AG08396 (cell line): ENCODE data around the gene ASS1.

Source experiments
- DNase-seq: peaks from one replicate; pipeline ENCODE4 v3.0.0; 2012; ENCODE audit warnings: low spot score, mixed read lengths

ASS1 gene

GRCh38 chr9:130498298-130498917 lies 53.6 kb downstream of the ASS1 start:
- DNase-seq: no peak

DNA sequence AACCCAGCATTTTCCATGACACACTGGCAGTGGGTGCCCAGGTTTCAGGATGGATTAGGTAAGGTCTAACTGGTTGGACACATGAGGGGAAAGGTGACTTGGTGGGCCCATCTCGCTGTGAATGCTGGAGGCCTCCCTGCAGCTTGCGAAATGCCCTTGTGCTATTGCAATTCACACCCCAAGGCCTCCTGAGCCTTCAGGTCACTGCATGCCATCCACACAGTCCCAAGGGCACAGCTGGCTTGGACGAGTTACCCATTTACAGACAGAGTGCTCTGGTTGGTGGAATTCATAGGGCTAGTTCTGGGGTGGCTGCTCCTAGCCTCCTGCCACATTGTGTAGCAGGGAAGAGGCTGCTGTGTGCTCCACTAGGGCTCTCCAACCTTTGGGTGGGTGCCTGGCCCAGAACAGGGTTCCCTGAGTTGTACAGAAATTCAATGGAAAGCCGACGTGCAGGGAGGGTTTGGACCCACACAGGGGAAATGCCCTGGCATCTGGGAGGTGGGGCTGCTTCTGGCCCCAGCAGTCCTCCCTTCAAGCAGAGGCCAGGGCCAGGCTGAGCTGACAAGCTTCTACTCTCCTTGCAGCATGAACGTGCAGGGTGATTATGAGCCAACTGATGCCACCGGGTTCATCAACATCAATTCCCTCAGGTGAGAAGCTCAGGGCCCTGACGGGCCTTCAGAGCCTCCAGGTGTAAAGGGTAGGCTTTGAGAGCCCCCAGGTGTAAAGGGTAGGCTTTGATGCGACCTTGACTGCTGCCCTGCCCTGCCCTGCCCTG lies 54.3 kb downstream of the ASS1 start:
- no peak for DNase-seq

- no peak for DNase-seq
Measured at GRCh38 chr9:130499804-130500263, 55.1 kb downstream of the ASS1 start.

- no peak for DNase-seq
Measured at GRCh38 chr9:130500340-130501180, 55.8 kb downstream of the ASS1 start.

DNA sequence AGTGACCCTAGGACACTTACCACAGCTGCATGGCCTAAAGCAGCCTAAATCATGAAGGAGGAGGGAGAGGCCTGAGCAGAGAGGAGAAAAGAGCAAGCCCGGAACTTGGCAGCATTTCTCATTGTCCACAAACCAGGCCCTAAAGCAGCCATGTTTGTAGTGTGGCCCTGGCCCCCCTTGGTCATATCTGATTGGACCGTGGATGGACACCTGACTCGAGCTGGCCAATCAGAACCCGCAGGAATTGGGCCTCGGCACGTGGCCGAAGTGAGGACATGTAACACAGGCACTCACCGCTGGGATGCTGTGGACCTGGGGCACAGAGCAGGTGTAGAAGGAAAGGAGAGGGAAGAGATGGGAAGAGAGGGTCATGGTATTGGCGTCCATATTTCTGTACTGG lies 56.9 kb downstream of the ASS1 start:
- no peak for DNase-seq

GRCh38 chr9:130508218-130508617 lies 63.5 kb downstream of the ASS1 start:
- no peak for DNase-seq

DNA sequence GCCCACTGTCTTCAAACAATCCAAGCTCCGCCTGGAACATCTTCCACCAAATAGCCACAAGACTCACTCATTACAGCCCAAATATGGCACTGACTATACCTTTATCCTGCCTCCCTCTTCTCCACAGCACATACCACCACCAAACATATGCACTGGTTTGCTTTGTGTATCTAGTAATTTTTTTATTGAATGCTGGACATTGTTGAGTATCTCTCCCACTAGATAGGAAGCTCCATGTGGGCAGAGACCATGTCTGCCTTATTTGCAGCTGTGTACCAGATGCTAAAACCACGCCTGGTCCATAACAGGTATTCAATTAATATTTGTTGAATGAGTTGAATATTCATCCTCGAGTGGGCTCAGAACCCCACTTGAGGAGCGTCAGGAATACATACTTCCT lies 67.4 kb downstream of the ASS1 start:
- no peak for DNase-seq

GRCh38 chr9:130513078-130513477 lies 68.3 kb downstream of the ASS1 start:
- DNase-seq: no peak

GRCh38 chr9:130518233-130518632 lies 73.5 kb downstream of the ASS1 start:
- no peak for DNase-seq

- DNase-seq: no peak
Measured at GRCh38 chr9:130518943-130519799, 74.4 kb downstream of the ASS1 start.

- DNase-seq: no peak
Measured at GRCh38 chr9:130519927-130520326, 75.2 kb downstream of the ASS1 start.

DNA sequence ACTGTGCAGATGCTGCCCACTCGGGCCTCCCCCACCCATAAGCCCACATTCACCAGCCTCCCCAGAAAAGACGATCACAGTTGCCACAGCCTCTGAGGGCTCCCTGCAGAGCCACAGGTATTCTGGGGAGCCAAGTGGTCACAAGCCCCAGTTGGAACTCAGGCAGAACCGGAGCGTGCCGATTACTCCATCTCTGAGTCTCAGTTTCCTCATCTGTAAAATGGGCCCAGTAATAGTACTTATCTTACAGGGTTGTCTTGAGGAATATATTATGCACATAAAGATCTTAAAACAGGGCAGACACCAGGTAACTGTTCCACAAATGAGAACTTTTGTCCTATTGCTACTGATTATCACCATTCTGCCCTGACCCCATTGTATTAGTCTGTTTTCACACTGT lies 77.0 kb downstream of the ASS1 start:
- no peak for DNase-seq

DNA sequence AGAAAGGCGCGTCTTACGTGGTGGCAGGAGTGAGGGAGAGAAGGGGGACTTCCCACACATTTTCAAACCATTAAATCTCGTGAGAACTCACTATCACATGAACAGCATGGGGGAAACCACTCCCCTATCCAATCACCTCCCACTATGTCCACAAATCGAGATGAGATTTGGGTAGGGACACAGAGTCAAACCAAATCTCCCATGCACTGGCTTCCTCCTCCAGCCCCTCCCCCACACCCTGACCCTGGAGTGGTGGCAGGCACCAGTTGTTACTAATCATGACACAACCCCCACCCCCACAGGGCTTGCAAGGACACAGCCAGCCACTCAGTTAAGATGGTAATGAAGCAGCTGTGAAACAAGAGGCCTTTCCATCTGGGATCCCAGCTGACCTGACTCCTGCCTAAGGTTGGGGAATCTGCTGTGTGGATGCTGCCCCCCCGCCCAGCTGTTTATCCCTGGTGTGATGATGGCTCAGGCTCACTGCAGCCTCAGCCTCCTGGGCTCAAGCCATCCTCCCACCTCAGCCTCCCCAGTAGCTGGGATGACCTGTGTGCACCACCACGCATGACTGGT lies 77.6 kb downstream of the ASS1 start:
- DNase-seq: no peak

GRCh38 chr9:130523921-130524320 lies 79.2 kb downstream of the ASS1 start:
- no peak for DNase-seq

DNA sequence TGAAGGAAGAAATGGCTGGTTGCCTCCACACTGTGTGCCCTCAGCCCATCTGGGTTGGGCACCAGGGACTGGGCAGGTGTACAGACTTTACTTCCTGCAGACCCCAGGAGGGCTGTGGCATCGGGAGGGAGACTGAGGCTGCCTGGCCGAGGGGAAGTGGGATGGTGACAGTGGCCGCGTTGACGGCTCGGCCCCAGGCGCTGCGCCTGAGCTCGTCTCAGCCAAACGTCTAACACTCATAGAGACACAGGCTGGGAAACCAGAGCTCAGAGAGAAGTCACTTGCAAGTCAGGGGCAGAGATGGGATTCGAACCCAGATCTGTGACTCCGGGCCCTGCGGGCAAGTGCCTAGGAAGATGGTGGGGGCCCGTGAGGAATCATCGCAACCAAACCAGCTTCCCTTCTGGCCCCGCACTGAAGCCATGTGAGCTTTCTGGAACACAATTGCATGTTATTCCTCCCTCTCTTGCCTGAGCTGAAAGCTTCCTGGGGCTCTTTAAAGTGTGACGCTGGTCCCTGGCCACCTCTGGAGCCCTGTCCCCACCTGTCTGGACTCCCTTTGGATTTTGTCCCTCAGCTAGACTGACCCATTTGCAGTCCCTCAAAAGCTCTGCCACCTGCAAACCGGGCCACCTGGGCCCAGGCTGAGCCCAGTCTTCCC lies 81.6 kb downstream of the ASS1 start:
- DNase-seq: no peak

DNA sequence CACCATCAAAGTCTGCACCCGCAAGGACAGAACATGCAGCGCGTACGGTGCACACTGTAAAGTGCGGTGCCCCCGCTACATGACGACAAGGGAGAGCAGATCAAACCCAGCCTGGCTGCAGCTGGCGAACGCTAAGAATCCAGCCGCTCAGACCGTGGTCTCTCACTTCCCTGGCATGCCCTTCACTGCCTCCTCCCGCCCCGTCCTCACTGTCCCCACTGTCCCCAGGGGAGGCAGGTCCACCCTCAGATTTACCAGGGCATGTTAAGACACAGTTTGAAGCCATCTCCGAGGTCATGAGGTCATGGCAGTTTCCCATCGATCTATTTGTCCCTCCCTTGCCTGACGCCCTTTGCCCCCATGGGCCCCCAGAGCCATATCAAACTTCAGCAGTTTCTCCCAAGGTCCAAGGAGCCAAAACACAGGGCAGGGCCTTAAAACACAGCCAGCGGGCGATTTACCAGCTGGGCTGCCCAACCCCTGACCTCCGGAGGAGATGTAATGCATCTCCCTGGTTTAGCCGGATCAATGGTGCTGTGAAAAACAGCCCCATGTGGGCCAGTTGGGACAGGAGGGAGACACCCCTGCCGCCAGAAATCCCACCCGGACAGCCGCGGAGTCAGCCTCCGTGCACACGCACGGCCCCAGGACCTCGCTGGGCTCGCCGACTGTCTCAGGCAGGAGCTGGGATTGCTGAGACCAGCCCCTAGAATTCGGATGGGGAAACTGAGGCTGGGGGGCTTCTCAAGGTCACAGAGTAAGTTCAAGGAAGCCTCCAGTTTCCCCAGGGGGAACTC lies 82.3 kb downstream of the ASS1 start:
- no peak for DNase-seq

- DNase-seq: no peak
Measured at GRCh38 chr9:130527651-130528310, 83.0 kb downstream of the ASS1 start.

- no peak for DNase-seq
Measured at GRCh38 chr9:130528674-130529073, 83.9 kb downstream of the ASS1 start.

- DNase-seq: no peak
Measured at GRCh38 chr9:130530938-130531337, 86.2 kb downstream of the ASS1 start.

- no peak for DNase-seq
Measured at GRCh38 chr9:130531670-130532069, 86.9 kb downstream of the ASS1 start.
